ENCODE data around the gene ZDHHC19.

DNA sequence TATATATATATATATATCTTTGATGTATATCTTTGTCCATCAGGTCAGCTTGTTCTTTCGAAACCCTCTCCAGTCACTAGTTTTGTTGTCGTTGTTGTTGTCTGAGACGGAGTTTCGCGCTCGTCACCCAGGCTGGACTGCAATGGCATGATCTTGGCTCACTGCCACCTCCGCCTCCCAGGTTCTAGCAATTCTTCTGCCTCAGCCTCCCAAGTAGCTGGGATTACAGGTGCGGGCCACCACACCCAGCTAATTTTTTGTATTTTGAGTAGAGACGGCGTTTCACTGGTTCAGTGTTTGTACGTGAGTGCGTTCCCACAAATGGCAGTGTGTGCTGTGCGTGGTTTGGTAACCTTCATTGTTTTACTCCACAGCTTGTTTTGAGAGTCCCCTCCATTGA is 51.7 kb downstream of the ZDHHC19 start:
- TF ChIP-seq, protein P1, sequence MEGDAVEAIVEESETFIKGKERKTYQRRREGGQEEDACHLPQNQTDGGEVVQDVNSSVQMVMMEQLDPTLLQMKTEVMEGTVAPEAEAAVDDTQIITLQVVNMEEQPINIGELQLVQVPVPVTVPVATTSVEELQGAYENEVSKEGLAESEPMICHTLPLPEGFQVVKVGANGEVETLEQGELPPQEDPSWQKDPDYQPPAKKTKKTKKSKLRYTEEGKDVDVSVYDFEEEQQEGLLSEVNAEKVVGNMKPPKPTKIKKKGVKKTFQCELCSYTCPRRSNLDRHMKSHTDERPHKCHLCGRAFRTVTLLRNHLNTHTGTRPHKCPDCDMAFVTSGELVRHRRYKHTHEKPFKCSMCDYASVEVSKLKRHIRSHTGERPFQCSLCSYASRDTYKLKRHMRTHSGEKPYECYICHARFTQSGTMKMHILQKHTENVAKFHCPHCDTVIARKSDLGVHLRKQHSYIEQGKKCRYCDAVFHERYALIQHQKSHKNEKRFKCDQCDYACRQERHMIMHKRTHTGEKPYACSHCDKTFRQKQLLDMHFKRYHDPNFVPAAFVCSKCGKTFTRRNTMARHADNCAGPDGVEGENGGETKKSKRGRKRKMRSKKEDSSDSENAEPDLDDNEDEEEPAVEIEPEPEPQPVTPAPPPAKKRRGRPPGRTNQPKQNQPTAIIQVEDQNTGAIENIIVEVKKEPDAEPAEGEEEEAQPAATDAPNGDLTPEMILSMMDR (IDR thresholded peaks at IDR 0.05; ENCODE audit: poor library complexity, severe bottlenecking): no peak
- TF ChIP-seq EP300 (conservative IDR thresholded peaks at IDR 0.05; ENCODE audit: poor library complexity, severe bottlenecking) (no peak), POLR2AphosphoS5 (IDR thresholded peaks at IDR 0.05) (no peak), EZH2 (IDR thresholded peaks at IDR 0.05; ENCODE audit: borderline replicate concordance, insufficient read depth, low read length, poor library complexity, severe bottlenecking) (no peak), SMC3 (conservative IDR thresholded peaks at IDR 0.05; ENCODE audit: poor library complexity) (no peak), TAF1 (IDR thresholded peaks at IDR 0.05; ENCODE audit: low read depth) (no peak), MXI1 (conservative IDR thresholded peaks at IDR 0.05; ENCODE audit: poor library complexity, severe bottlenecking) (no peak), RAD21 (conservative IDR thresholded peaks at IDR 0.05) (no peak)
- TF ChIP-seq, protein P2, sequence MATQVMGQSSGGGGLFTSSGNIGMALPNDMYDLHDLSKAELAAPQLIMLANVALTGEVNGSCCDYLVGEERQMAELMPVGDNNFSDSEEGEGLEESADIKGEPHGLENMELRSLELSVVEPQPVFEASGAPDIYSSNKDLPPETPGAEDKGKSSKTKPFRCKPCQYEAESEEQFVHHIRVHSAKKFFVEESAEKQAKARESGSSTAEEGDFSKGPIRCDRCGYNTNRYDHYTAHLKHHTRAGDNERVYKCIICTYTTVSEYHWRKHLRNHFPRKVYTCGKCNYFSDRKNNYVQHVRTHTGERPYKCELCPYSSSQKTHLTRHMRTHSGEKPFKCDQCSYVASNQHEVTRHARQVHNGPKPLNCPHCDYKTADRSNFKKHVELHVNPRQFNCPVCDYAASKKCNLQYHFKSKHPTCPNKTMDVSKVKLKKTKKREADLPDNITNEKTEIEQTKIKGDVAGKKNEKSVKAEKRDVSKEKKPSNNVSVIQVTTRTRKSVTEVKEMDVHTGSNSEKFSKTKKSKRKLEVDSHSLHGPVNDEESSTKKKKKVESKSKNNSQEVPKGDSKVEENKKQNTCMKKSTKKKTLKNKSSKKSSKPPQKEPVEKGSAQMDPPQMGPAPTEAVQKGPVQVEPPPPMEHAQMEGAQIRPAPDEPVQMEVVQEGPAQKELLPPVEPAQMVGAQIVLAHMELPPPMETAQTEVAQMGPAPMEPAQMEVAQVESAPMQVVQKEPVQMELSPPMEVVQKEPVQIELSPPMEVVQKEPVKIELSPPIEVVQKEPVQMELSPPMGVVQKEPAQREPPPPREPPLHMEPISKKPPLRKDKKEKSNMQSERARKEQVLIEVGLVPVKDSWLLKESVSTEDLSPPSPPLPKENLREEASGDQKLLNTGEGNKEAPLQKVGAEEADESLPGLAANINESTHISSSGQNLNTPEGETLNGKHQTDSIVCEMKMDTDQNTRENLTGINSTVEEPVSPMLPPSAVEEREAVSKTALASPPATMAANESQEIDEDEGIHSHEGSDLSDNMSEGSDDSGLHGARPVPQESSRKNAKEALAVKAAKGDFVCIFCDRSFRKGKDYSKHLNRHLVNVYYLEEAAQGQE (IDR thresholded peaks at IDR 0.05; ENCODE audit: borderline replicate concordance): no peak
